ENCODE measurements around the gene EMILIN1. TPM values are rescaled to one million over a fixed set of nuclear protein-coding genes. Genes with fewer than 3 reads are reported as not detected.
A peak's percentile ranks its signal among the peaks of the same experiment; 100 is the strongest.
"Not testable (repeated sequence)": the region's sequence is repeated elsewhere in the genome, so short reads cannot be mapped to it uniquely, and the experiment has no call there.

Gene EMILIN1
- total RNA-seq, 2 experiments from 2014 or later = 0.61 to 0.63 TPM

DNA sequence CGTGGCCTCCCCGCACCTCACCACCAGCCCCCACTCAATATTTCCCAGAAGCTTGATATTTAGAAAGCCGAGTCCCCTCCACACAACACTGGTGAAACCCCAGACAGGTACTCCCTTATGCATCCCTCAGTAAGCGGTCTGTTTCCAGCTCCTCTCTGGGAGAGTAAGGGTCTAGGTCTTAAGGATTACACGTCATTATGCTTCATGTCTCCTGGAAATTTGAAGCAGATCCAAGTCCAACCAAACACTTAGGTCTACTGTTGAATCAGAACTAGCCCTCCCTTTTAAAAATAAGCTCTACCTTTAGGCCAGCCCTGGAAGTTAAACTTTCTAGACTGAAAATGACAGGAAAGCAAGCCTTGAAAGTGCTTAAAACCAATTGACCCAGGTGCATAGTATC is 5.5 kb upstream of the EMILIN1 start:
- H3K4me1 Mint-ChIP-seq (ENCODE audit: low read depth) = peaks cover 70% of the 10 kb centered on the region
- CTCF ChIA-PET = interaction anchor here (1.0 to 4.9 kb wide), 3 partner anchors 9 to 207 kb away, joined by 3 to 32 read pairs (median 26); partner anchors contain the start of gene AGBL5
- peaks cover 23% of the 10 kb centered on the region for H3K36me3 Mint-ChIP-seq (ENCODE audit: low read depth)

DNA sequence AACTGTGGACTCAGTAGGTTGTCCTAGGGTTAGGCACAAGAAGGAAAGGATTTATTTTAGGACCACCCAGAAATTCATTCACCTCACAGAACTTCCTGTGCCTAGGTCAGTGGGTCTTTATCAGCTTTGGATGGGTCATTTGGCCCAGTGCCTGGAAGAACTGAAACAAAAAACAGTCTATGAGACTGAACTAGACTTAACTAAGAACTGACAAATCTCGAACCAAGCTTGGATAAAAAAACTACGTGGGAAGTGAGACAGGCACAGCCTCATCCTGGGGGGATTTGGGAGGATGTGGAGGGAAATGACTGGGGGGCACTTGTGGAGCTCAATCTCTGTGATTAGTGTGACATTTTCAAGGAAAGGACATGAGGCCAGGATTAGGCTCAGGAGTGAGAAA is 4.6 kb upstream of the EMILIN1 start:
- no peaks in the 10 kb centered on the region for H3K9me3 Mint-ChIP-seq
- intact Hi-C loops (cut with micrococcal nuclease) = no loop called here
- H3K4me3 Mint-ChIP-seq = no peak overlapping the region
- CTCF ChIA-PET = interaction anchor here (0.6 to 4.9 kb wide), 6 partner anchors 8 to 1943 kb away, joined by 3 to 32 read pairs (median 4); partner anchors contain the start of genes AGBL5 and KHK
- ATAC-seq (no peak), DNase-seq (no peak)
- TF ChIP-seq, protein P1, sequence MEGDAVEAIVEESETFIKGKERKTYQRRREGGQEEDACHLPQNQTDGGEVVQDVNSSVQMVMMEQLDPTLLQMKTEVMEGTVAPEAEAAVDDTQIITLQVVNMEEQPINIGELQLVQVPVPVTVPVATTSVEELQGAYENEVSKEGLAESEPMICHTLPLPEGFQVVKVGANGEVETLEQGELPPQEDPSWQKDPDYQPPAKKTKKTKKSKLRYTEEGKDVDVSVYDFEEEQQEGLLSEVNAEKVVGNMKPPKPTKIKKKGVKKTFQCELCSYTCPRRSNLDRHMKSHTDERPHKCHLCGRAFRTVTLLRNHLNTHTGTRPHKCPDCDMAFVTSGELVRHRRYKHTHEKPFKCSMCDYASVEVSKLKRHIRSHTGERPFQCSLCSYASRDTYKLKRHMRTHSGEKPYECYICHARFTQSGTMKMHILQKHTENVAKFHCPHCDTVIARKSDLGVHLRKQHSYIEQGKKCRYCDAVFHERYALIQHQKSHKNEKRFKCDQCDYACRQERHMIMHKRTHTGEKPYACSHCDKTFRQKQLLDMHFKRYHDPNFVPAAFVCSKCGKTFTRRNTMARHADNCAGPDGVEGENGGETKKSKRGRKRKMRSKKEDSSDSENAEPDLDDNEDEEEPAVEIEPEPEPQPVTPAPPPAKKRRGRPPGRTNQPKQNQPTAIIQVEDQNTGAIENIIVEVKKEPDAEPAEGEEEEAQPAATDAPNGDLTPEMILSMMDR (IDR thresholded peaks at IDR 0.05) = no peak
- H3K27ac Mint-ChIP-seq = peak overlapping the region; percentile 26
- POLR2A ChIA-PET = interaction anchor here (0.6 to 5.3 kb wide), 6 partner anchors 10 to 307 kb away, joined by 3 to 40 read pairs (median 6); partner anchors contain the start of genes AGBL5 and ZNF513
- H3K4me1 Mint-ChIP-seq (ENCODE audit: low read depth) = peaks cover 62% of the 10 kb centered on the region
- H3K27me3 Mint-ChIP-seq = no peaks in the 10 kb centered on the region
- peaks cover 17% of the 10 kb centered on the region for H3K36me3 Mint-ChIP-seq (ENCODE audit: low read depth)

More for the DNA sequence above, 5.5 kb upstream of the EMILIN1 start:
- intact Hi-C loops (cut with micrococcal nuclease) = no loop called here
- no peak for DNase-seq
- Mint-ChIP-seq H3K27me3 (no peaks in the 10 kb centered on the region), H3K27ac (peak overlapping the region; percentile 92), H3K4me3 (peak overlapping the region; percentile 81), H3K9me3 (no peaks in the 10 kb centered on the region)
- POLR2A ChIA-PET = interaction anchor here (0.8 to 5.3 kb wide), 4 partner anchors 10 to 139 kb away, joined by 3 to 40 read pairs (median 16); partner anchors contain the start of genes ATRAID and SLC5A6
- no peak for ATAC-seq
- TF ChIP-seq, protein P1 (IDR thresholded peaks at IDR 0.05) = no peak

DNA sequence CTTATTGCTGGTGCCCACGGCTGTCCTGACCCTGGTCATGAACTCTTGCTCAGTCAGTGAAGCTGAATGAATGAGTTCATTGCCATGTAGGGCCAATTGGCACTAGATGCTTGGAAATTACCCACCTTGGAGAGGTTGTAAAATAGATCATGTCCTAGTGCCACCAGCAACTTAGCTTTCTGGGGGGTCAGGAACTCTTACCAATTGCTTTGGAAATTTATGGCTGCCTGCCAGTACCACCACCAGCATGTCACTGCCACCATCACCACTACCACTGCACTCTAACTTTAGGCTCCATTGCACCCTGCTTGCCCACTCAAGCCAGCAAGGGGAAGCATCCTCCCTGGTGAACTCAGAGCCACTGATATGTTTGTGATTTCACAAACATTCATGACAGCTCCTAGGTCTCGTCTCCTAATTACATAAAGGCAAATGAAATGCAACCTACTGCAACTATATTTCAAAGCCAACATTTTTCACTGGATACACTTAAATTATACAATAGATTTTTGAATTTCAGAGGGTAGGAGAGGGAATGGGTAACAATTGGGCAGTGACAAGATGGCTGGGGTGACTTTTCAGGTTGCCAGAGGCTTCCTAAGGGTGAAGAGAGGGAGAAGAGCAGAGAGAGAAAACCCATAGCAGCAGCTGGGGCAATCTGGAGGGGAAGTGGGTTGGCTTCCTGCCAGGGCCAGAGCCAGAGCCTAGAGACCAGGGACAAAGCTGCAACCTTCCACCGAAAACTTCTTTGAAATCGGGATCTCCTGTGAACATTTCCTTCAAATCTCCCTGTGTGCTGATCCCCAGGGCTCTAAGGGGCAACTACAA is 3.5 kb upstream of the EMILIN1 start:
- Mint-ChIP-seq H3K36me3 (ENCODE audit: low read depth) (peaks cover 5% of the 10 kb centered on the region), H3K27ac (peak overlapping the region; percentile 57), H3K9me3 (no peaks in the 10 kb centered on the region), H3K27me3 (no peaks in the 10 kb centered on the region), H3K4me1 (ENCODE audit: low read depth) (peaks cover 53% of the 10 kb centered on the region), H3K4me3 (no peak overlapping the region)
- TF ChIP-seq, protein P1 (IDR thresholded peaks at IDR 0.05) = no peak
- CTCF ChIA-PET = interaction anchor here (0.9 to 1.8 kb wide), 4 partner anchors 12 to 113 kb away, joined by 3 to 5 read pairs (median 3); partner anchors contain the start of gene KHK
- ATAC-seq (no peak), DNase-seq (peak; percentile 59)
- intact Hi-C loops (cut with micrococcal nuclease) = no loop called here
- POLR2A ChIA-PET = interaction anchor here (0.9 to 5.3 kb wide), 5 partner anchors 8 to 45 kb away, joined by 3 to 40 read pairs (median 8); partner anchors contain the start of gene AGBL5

DNA sequence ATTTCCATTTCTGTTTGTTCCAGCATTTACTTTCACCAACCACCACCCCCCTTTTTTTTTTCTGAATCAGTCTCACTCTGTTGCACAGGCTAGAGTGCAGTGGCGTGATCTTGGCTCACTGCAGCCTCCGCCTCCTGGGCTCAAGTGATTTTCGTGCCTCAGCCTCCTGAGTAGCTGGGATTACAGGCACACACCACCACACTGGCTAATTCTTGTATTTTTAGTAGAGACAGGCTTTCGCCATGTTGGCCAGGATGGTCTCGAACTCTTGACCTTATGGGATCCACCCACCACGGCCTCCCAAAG is 2.9 kb upstream of the EMILIN1 start:
- Mint-ChIP-seq H3K27ac (peak overlapping the region; percentile 57), H3K4me1 (ENCODE audit: low read depth) (peaks cover 53% of the 10 kb centered on the region)
- ATAC-seq; H3K9me3 Mint-ChIP-seq; H3K36me3 Mint-ChIP-seq (ENCODE audit: low read depth); H3K4me3 Mint-ChIP-seq; intact Hi-C loops (cut with micrococcal nuclease); H3K27me3 Mint-ChIP-seq: not testable (repeated sequence)
- ChIA-PET POLR2A (interaction anchor here (5.3 kb wide), 1 partner anchor 8 kb away, joined by 40 read pairs; no protein-coding TSS in a partner anchor), CTCF (interaction anchor here (0.9 to 1.8 kb wide), 3 partner anchors 18 to 113 kb away, joined by 3 to 5 read pairs (median 3); no protein-coding TSS in a partner anchor)
- DNase-seq = peak; percentile 36

DNA sequence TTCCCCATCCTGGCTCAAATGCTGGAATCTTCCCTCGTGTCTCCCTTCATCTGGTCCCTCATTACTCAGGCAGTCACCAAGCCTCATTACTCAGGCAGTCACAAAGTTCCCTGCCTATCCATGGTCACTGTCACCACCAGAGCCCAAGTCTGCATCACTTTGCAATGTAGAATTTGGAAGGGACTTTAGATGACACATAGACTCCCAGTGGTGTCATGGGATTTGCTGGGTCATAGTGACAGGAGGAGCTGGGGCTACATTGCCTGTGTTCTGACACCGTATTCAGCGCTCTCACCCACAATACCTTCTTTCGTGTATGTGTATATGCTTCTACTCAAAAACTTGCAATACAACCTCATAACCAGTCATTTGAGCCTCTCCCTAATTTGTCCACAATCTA is 2.1 kb upstream of the EMILIN1 start:
- TF ChIP-seq, protein P1 (IDR thresholded peaks at IDR 0.05) = no peak
- peak overlapping the region; percentile 44 for H3K27ac Mint-ChIP-seq
- peaks cover 56% of the 10 kb centered on the region for H3K4me1 Mint-ChIP-seq (ENCODE audit: low read depth)
- ChIA-PET POLR2A (interaction anchor here (1.4 to 1.8 kb wide), 2 partner anchors 9 to 25 kb away, joined by 5 to 8 read pairs; partner anchors contain the start of gene AGBL5), CTCF (interaction anchor here (1.0 kb wide), 1 partner anchor 9 kb away, joined by 3 read pairs; no protein-coding TSS in a partner anchor)
- no peaks in the 10 kb centered on the region for H3K36me3 Mint-ChIP-seq (ENCODE audit: low read depth)
- intact Hi-C loops (cut with micrococcal nuclease) = no loop called here
- no peaks in the 10 kb centered on the region for H3K27me3 Mint-ChIP-seq
- H3K9me3 Mint-ChIP-seq = no peaks in the 10 kb centered on the region
- H3K4me3 Mint-ChIP-seq = no peak overlapping the region
- no peak for DNase-seq
- no peak for ATAC-seq

Data from activated CD8-positive, alpha-beta T cell treated with anti-CD3 and anti-CD28 coated beads for 36 hours (primary cell).